ENCODE results near the gene SDC3.

SDC3 gene

GRCh38 chr1:30822006-30822405, 86.6 kb downstream of the SDC3 start:
- DNase-seq (ENCODE audit: low read depth in 2 of 2), result no peak

DNA sequence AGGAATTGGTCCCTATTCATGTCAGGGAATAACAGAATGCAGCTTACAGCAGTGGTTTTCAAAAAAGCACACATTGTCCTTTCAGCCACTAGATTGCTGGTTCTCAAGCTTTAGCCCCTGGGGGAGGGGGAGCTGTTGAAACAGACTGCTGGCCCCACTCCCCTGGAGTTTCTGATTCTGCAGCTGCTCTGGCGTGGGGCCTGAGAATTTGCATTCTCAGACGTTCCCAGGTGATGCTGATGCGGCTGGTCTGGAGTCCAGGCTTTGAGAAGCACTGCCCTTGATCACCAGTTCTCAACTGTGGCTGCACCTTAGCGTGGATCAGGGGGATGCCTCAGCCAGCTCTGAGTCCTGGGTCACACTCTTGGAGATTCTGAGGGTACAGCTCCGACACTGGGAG, 88.3 kb downstream of the SDC3 start:
- DNase-seq (ENCODE audit: low read depth in 2 of 2), result no peak
